ENCODE data around the gene IL24. TPM values are rescaled to one million over a fixed set of nuclear protein-coding genes. Genes with fewer than 3 reads are reported as not detected.

Gene IL24
- total and polyA plus RNA-seq, 2 experiments from 2014 or later, result not detected

DNA sequence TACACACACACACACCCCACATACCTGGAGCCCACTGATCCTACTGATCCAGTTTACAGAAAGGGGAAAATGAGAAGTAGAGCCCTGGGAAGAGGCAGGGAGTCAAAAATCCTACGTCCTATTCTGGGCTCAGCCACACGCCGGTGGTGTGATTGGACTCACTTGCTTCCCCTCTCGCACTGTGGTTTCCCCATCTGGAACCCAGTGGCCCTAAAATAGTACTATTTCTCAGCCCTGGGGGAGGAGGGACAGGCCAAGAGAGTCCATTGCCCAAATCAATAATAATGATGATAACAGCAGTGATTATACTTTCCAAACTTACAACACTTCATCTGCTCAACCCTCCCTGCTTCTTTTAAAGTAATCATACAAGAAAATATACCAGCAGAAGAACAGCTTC is 52.0 kb downstream of the IL24 start:
- H3K36me3 ChIP-seq, result no peaks in the 10 kb centered on the region
- no peak overlapping the region for H3K27ac ChIP-seq
- no peaks in the 10 kb centered on the region for H3K9me3 ChIP-seq (ENCODE audit: low read depth)
- H3K4me3 ChIP-seq, result no peak overlapping the region
- peaks cover 1% of the 10 kb centered on the region for H3K4me1 ChIP-seq (ENCODE audit: low read depth)
- TF ChIP-seq, protein P1, sequence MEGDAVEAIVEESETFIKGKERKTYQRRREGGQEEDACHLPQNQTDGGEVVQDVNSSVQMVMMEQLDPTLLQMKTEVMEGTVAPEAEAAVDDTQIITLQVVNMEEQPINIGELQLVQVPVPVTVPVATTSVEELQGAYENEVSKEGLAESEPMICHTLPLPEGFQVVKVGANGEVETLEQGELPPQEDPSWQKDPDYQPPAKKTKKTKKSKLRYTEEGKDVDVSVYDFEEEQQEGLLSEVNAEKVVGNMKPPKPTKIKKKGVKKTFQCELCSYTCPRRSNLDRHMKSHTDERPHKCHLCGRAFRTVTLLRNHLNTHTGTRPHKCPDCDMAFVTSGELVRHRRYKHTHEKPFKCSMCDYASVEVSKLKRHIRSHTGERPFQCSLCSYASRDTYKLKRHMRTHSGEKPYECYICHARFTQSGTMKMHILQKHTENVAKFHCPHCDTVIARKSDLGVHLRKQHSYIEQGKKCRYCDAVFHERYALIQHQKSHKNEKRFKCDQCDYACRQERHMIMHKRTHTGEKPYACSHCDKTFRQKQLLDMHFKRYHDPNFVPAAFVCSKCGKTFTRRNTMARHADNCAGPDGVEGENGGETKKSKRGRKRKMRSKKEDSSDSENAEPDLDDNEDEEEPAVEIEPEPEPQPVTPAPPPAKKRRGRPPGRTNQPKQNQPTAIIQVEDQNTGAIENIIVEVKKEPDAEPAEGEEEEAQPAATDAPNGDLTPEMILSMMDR (IDR thresholded peaks at IDR 0.05; ENCODE audit: low read depth, low read length), result no peak
- no peaks in the 10 kb centered on the region for H3K27me3 ChIP-seq
- no peak for DNase-seq (ENCODE audit: low read depth in 1 of 2, low spot score in 1 of 2)

DNA sequence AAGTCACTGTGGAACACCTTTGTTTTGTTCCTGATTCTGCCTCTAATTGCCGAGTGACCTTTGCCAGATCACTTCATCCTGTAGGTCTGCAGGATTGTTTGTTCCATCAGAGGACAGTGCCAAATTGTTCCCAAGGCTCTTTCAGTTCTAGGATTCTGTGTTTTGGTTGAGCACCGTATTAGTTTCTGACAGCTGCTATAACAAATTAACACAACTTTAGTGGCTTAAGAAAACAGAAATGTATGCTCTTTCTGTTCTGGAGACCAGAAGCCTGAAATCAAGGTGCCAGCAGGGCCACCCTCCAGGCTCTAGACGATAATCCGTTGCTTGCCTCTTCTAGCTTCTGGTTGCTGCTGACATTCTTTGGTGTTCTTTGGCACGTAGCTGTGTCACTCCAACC is 52.4 kb downstream of the IL24 start:
- H3K27me3 ChIP-seq, result no peaks in the 10 kb centered on the region
- DNase-seq (ENCODE audit: low read depth in 1 of 2, low spot score in 1 of 2), result no peak

DNA sequence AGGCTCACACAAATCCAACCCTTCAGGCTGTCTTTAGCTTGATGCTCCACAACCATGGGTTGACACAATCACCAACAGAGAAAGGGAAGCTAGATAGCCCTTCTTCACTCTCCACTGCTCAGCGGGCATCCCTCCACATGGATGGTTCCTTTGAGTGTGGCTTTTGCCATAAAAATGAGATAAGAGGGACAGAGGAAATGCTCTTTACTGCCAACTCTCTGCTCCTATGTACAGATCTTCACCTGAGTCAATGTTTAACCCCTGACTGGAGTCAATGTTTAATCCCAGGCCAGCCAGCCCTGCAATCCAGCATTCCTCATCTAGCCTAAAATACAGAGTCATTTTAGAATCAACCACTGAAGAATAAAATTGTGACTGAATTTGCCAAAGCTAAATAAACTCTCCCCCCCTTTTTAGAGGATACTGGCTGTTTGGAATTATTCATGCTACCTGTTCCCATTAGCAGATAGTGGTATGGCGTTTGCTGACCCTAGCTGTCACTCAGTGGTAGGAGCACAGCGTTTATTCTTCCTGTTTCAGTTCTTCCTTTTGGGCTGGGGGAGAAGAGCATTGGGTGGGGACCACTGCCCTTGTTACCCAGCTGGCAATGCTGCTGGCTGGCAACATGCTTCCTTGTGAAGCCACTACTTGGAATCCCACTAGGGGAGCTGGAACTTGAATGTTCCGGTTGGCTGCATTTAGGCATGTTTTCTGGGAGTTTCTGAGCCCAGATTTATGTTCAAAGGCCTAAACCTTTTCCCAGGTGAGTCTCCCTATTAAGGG is 54.3 kb downstream of the IL24 start:
- no peak overlapping the region for H3K27ac ChIP-seq
- no peaks in the 10 kb centered on the region for H3K36me3 ChIP-seq
- DNase-seq (ENCODE audit: low read depth in 1 of 2, low spot score in 1 of 2), result no peak
- no peaks in the 10 kb centered on the region for H3K9me3 ChIP-seq (ENCODE audit: low read depth)
- TF ChIP-seq, protein P1 (IDR thresholded peaks at IDR 0.05; ENCODE audit: low read depth, low read length), result no peak
- no peak overlapping the region for H3K4me3 ChIP-seq
- no peaks in the 10 kb centered on the region for H3K27me3 ChIP-seq
- peaks cover 9% of the 10 kb centered on the region for H3K4me1 ChIP-seq (ENCODE audit: low read depth)

More for the DNA sequence above, 52.4 kb downstream of the IL24 start:
- no peak overlapping the region for H3K4me3 ChIP-seq
- TF ChIP-seq, protein P1 (IDR thresholded peaks at IDR 0.05; ENCODE audit: low read depth, low read length), result no peak
- H3K9me3 ChIP-seq (ENCODE audit: low read depth), result no peaks in the 10 kb centered on the region
- no peak overlapping the region for H3K27ac ChIP-seq
- no peaks in the 10 kb centered on the region for H3K36me3 ChIP-seq
- peaks cover 3% of the 10 kb centered on the region for H3K4me1 ChIP-seq (ENCODE audit: low read depth)

DNA sequence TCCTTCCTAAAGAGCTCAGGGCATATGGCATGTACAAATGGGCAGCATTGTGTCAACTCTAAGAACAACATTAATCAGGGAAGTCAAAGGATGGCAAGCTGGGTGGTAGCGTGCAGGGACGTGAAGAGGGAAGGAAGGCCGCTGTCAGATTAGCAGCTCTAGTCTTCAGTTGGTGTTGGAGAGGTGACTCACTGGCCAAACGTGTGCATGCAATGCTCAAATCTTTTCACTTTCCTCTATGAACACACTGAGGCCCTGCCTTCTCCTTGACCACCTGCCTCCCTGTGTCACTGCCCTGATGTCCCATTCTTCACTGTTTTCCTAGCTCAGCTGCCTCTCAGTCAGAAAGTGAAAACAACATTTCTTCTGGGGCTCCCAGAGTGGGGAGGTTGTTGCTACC is 54.9 kb downstream of the IL24 start:
- no peak for DNase-seq (ENCODE audit: low read depth in 1 of 2, low spot score in 1 of 2)
- TF ChIP-seq, protein P1 (IDR thresholded peaks at IDR 0.05; ENCODE audit: low read depth, low read length), result no peak
- H3K36me3 ChIP-seq, result no peaks in the 10 kb centered on the region

DNA sequence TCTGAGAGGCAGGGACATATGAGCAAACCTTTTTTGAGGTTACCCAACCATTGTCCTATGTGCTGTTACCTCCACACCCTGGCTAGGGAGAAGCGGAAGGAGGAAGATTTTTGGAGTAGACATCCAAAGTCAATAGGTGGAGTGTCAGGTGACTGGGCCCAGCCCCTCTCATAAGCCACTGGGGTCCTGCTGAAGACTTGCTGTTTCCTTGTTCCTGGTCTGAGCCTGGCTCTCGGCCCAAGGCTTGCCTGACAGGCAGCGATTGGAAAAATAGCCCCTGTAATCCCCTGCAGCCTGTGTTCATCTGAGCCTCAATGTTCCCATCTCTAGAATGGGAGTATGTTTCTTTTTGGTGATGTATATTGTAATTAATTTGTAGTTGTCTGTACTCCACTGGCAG is 55.9 kb downstream of the IL24 start:
- no peaks in the 10 kb centered on the region for H3K9me3 ChIP-seq (ENCODE audit: low read depth)
- no peaks in the 10 kb centered on the region for H3K27me3 ChIP-seq
- no peaks in the 10 kb centered on the region for H3K36me3 ChIP-seq
- DNase-seq (ENCODE audit: low read depth in 1 of 2, low spot score in 1 of 2), result no peak
- TF ChIP-seq, protein P1 (IDR thresholded peaks at IDR 0.05; ENCODE audit: low read depth, low read length), result no peak
- H3K4me3 ChIP-seq, result no peak overlapping the region
- H3K4me1 ChIP-seq (ENCODE audit: low read depth), result peaks cover 9% of the 10 kb centered on the region
- H3K27ac ChIP-seq, result no peak overlapping the region

More for the DNA sequence above, 54.9 kb downstream of the IL24 start:
- H3K4me3 ChIP-seq, result no peak overlapping the region
- no peaks in the 10 kb centered on the region for H3K9me3 ChIP-seq (ENCODE audit: low read depth)
- no peaks in the 10 kb centered on the region for H3K27me3 ChIP-seq
- H3K4me1 ChIP-seq (ENCODE audit: low read depth), result peaks cover 9% of the 10 kb centered on the region
- no peak overlapping the region for H3K27ac ChIP-seq
